Vagina (tissue), 2 donors: Measurements from ENCODE around the gene HDAC6.

Experiments used
- CTCF ChIP-seq, 3 experiments: fragments of 450-650 bp in 2 of 3; fragments of 200-600 bp in 1 of 3; sonication (generic) in 1 of 3; IDR thresholded peaks; one replicate each; pipeline ENCODE4 v1.5.1; 2017 to 2019; ENCODE audit warnings: antibody characterized with exemption in 3 of 3, mild to moderate bottlenecking in 2 of 3, moderate library complexity in 2 of 3
- POLR2A ChIP-seq, 2 donors: fragments of 450-650 bp; IDR thresholded peaks; one replicate each; pipeline ENCODE4 v1.6.1; 2017; ENCODE audit warnings: antibody characterized with exemption in 2 of 2, mild to moderate bottlenecking in 2 of 2, moderate library complexity in 2 of 2

- TF ChIP-seq POLR2A (IDR thresholded peaks at IDR 0.05) (no peak), CTCF (IDR thresholded peaks at IDR 0.05) (no peak)
Observed at GRCh38 chrX:48854898-48855297, 53.0 kb downstream of the HDAC6 start.
